ENCODE results near the gene PROS1. TPM values are rescaled to one million over a fixed set of nuclear protein-coding genes. Genes with fewer than 3 reads are reported as not detected.

Gene PROS1
- total and polyA plus RNA-seq, 2 of the 4 experiments (the other 2 are of a cell fraction) = 1.6 to 2.8 TPM

- no TSS peak for BruUV-seq (replicated peaks)
- dilution Hi-C loops (cut with HindIII; ENCODE audit: low sequenced_read_pairs, unreplicated experiment) = no loop called here
- H3K79me1 ChIP-seq (ENCODE audit: low read depth in 1 of 2, low read length in 2 of 2) = peaks cover 3 to 18% of the 10 kb centered on the region in 2 experiments; a peak in 3 of 4 replicates
- no peak overlapping the region for H3K23ac ChIP-seq (ENCODE audit: low read depth, low read length)
- peaks cover 4% of the 10 kb centered on the region for H3K4me1 ChIP-seq (ENCODE audit: control insufficient read depth, insufficient read depth, low read length)
- TF ChIP-seq USF2 (IDR thresholded peaks at IDR 0.05; ENCODE audit: low read depth, low read length) (no peak), SMC3 (IDR thresholded peaks at IDR 0.05; ENCODE audit: low read depth, low read length) (no peak), CEBPB (IDR thresholded peaks at IDR 0.05; ENCODE audit: low read depth, low read length) (no peak), POLR2A (IDR thresholded peaks at IDR 0.05; ENCODE audit: low read depth, low read length) (no peak), BHLHE40 (IDR thresholded peaks at IDR 0.05; ENCODE audit: low read depth, low read length) (no peak), FOS (IDR thresholded peaks at IDR 0.05; ENCODE audit: low read depth, low read length) (no peak), NFE2L2 (IDR thresholded peaks at IDR 0.05; ENCODE audit: low read depth, low read length) (no peak), CHD1 (IDR thresholded peaks at IDR 0.05; ENCODE audit: low read depth, low read length) (no peak), CTCF (conservative IDR thresholded peaks at IDR 0.05; ENCODE audit: low read depth, low read length) (no peak), RAD21 (IDR thresholded peaks at IDR 0.05; ENCODE audit: low read length) (no peak), RCOR1 (IDR thresholded peaks at IDR 0.05; ENCODE audit: insufficient replicate concordance, low read length) (no peak), ELK1 (IDR thresholded peaks at IDR 0.05; ENCODE audit: borderline replicate concordance, low read depth, low read length) (no peak), MAZ (IDR thresholded peaks at IDR 0.05; ENCODE audit: borderline replicate concordance, low read depth, low read length) (no peak), RFX5 (IDR thresholded peaks at IDR 0.05; ENCODE audit: low read depth, low read length) (no peak)
- in situ Hi-C loops (cut with MboI; ENCODE audit: low sequenced_read_pairs) = no loop called here
- H2BK15ac ChIP-seq (ENCODE audit: low read depth, low read length) = no peak overlapping the region
- no peaks in the 10 kb centered on the region for H3K36me3 ChIP-seq (ENCODE audit: control insufficient read depth, insufficient read depth, low read length)
- no peak overlapping the region for H3K4me2 ChIP-seq (ENCODE audit: low read depth, low read length)
- H2BK20ac ChIP-seq (ENCODE audit: low read depth, low read length) = no peak overlapping the region
- no peak overlapping the region for H3K4ac ChIP-seq (ENCODE audit: low read depth, low read length)
- no peak overlapping the region for H4K91ac ChIP-seq (ENCODE audit: insufficient read depth, low read depth, low read length)
- no peak overlapping the region for H2BK120ac ChIP-seq (ENCODE audit: low read depth, low read length)
- no peak overlapping the region for H4K5ac ChIP-seq (ENCODE audit: low read depth, low read length)
- CTCF ChIA-PET = interaction anchor here (0.6 kb wide), 1 partner anchor 8 kb away, joined by 3 read pairs; no protein-coding TSS in a partner anchor
- H3K18ac ChIP-seq (ENCODE audit: low read depth, low read length) = no peak overlapping the region
- H3K14ac ChIP-seq (replicated peaks; ENCODE audit: low read depth, low read length) = no peak overlapping the region
- H4K8ac ChIP-seq (ENCODE audit: low read depth in 2 of 2, low read length in 2 of 2) = no peak overlapping the region
- H2AK5ac ChIP-seq (ENCODE audit: low read depth, low read length) = no peak overlapping the region
- no peak overlapping the region for H3K27ac ChIP-seq (ENCODE audit: insufficient read depth, low read length)
- DNase-seq (no peak), ATAC-seq (ENCODE audit: low read depth) (no peak)
- no peak overlapping the region for H2AK9ac ChIP-seq (replicated peaks; ENCODE audit: low read depth, low read length, poor library complexity)
- peaks cover 6% of the 10 kb centered on the region; the same call in 1 of the 2 replicates for H3K9me1 ChIP-seq (ENCODE audit: insufficient read depth, low read length)
- 0 out of 2 replicates have a peak, but pooled peaks cover 3% of the 10 kb centered on the region for H4K20me1 ChIP-seq (ENCODE audit: insufficient read depth, low read length)
- WGBS, 2 experiments (ENCODE audit: extremely low coverage in 2 of 2, insufficient read length in 1 of 2) = no CpG with 5 or more reads among the region's 2 CpGs
- no peaks in the 10 kb centered on the region for H3K9me3 ChIP-seq (ENCODE audit: control insufficient read depth, insufficient read depth, low read length)
- H3K9ac ChIP-seq (ENCODE audit: low read depth, low read length) = no peak overlapping the region
- H3K4me3 ChIP-seq (ENCODE audit: insufficient read depth, low read depth, low read length) = no peak overlapping the region
- no peak overlapping the region for H2AFZ ChIP-seq (replicated peaks; ENCODE audit: low read length, poor library complexity)
- no peaks in the 10 kb centered on the region for H3K27me3 ChIP-seq (ENCODE audit: control insufficient read depth, insufficient read depth, low read length)
- no peak overlapping the region for H3K56ac ChIP-seq (ENCODE audit: extremely low read depth, insufficient read depth, low read length)
- H2BK5ac ChIP-seq (ENCODE audit: low read depth, low read length, poor library complexity, severe bottlenecking) = no peak overlapping the region
- POLR2A ChIA-PET (ENCODE audit: unreplicated experiment) = no interaction called here
- intact Hi-C loops (cut with micrococcal nuclease) = no loop called here
Measured at GRCh38 chr3:93991631-93992030, 17.9 kb upstream of the PROS1 start.

All from IMR-90 (cell line).